Neural cell (in vitro differentiated cells): ENCODE data around the gene SLC2A10. TPM values are rescaled to one million over a fixed set of nuclear protein-coding genes. Genes with fewer than 3 reads are reported as not detected.
A peak's percentile ranks its signal among the peaks of the same experiment; 100 is the strongest.

Experiments
- H2AFZ ChIP-seq: fragments of 200-600, 300-800 bp; sonication (generic), shearing (Covaris generic); 2 replicates; pipeline ENCODE4 v1.6.0; 2014; ENCODE audit warnings: low read depth, mild to moderate bottlenecking, antibody characterized with exemption, low read length, moderate library complexity
- H3F3A ChIP-seq: fragments of 200-600 bp; shearing (Covaris generic); 2 replicates; pipeline ENCODE4 v1.6.1; 2016; ENCODE audit warnings: mild to moderate bottlenecking, moderate library complexity, mixed read lengths, antibody characterized with exemption, low read length; ENCODE audit not compliant: insufficient read depth, poor library complexity, severe bottlenecking
- H3K27ac ChIP-seq: fragments of 200-600, 300-800 bp; sonication (generic), shearing (Covaris generic); 2 replicates; pipeline ENCODE4 v1.5.1; 2014; ENCODE audit warnings: mild to moderate bottlenecking, low read length, moderate library complexity
- H3K27me3 ChIP-seq: fragments of 300-800, 200-600 bp; sonication (generic), shearing (Covaris generic); 2 replicates; pipeline ENCODE4 v1.6.0; 2014; ENCODE audit warnings: mild to moderate bottlenecking, low read depth, low read length, moderate library complexity; ENCODE audit not compliant: insufficient read depth
- H3K36me3 ChIP-seq: fragments of 300-800, 200-600 bp; sonication (generic), shearing (Covaris generic); 2 replicates; pipeline ENCODE4 v1.5.1; 2014; ENCODE audit warnings: mild to moderate bottlenecking, antibody characterized with exemption, low read length, moderate library complexity; ENCODE audit not compliant: insufficient read depth
- H3K4me2 ChIP-seq: fragments of 300-800, 200-600 bp; sonication (generic), shearing (Covaris generic); 2 replicates; pipeline ENCODE4 v1.6.0; 2014; ENCODE audit warnings: mild to moderate bottlenecking, low read length
- H3K4me3 ChIP-seq: fragments of 300-800, 200-600 bp; sonication (generic), shearing (Covaris generic); 2 replicates; pipeline ENCODE4 v1.5.1; 2014; ENCODE audit warnings: mild to moderate bottlenecking, low read length, moderate library complexity
- H3K79me2 ChIP-seq: fragments of 200-600 bp; shearing (Covaris generic); replicated peaks from 2 replicates; pipeline ENCODE4 v1.6.0; 2014; ENCODE audit warnings: mild to moderate bottlenecking, low read length, moderate library complexity; ENCODE audit not compliant: insufficient read depth
- H3K9ac ChIP-seq: fragments of 300-800, 200-600 bp; sonication (generic), shearing (Covaris generic); 2 replicates; pipeline ENCODE4 v1.6.1; 2016; ENCODE audit warnings: mild to moderate bottlenecking, low read length, mixed read lengths
- H3K9me2 ChIP-seq: fragments of 200-600 bp; shearing (Covaris generic); 2 replicates; pipeline ENCODE4 v1.6.1; 2016; ENCODE audit warnings: mild to moderate bottlenecking, low read length, mixed read lengths; ENCODE audit not compliant: insufficient read depth
- H3K9me3 ChIP-seq: fragments of 200-600, 300-800 bp; sonication (generic), shearing (Covaris generic); 2 replicates; pipeline ENCODE4 v1.6.1; 2016; ENCODE audit warnings: mild to moderate bottlenecking, mixed run types, low read length, moderate library complexity, mixed read lengths
- H4K20me1 ChIP-seq: fragments of 200-600 bp; shearing (Covaris generic); 2 replicates; pipeline ENCODE4 v1.6.1; 2016; ENCODE audit warnings: mild to moderate bottlenecking, mixed run types; ENCODE audit not compliant: insufficient read depth
- CTCF ChIP-seq: fragments of 450-650 bp; IDR thresholded peaks from 2 replicates; pipeline ENCODE4 v1.5.1; 2014; ENCODE audit warnings: antibody characterized with exemption, mild to moderate bottlenecking, moderate library complexity; ENCODE audit not compliant: poor library complexity, severe bottlenecking
- EP300 ChIP-seq: fragments of 450-650 bp; conservative IDR thresholded peaks from 2 replicates; pipeline ENCODE4 v1.6.1; 2014; ENCODE audit warnings: antibody characterized with exemption, mild to moderate bottlenecking, moderate library complexity; ENCODE audit not compliant: poor library complexity, severe bottlenecking
- EZH2 ChIP-seq: fragments of 200-600, 300-800 bp; shearing (Covaris generic), sonication (generic); IDR thresholded peaks from 2 replicates; pipeline ENCODE4 v1.6.1; 2014; ENCODE audit warnings: antibody characterized with exemption, low read length, borderline replicate concordance, mild to moderate bottlenecking; ENCODE audit not compliant: insufficient read depth, poor library complexity, severe bottlenecking
- MXI1 ChIP-seq: fragments of 450-650 bp; conservative IDR thresholded peaks from 2 replicates; pipeline ENCODE4 v1.6.1; 2014; ENCODE audit warnings: antibody characterized with exemption, mild to moderate bottlenecking; ENCODE audit not compliant: poor library complexity, severe bottlenecking
- POLR2AphosphoS5 ChIP-seq: IDR thresholded peaks from 2 replicates; pipeline ENCODE4 v1.6.1; 2012
- RAD21 ChIP-seq: fragments of 450-650 bp; conservative IDR thresholded peaks from 2 replicates; pipeline ENCODE4 v1.6.1; 2014; ENCODE audit warnings: antibody characterized with exemption, mild to moderate bottlenecking, moderate library complexity
- REST ChIP-seq: IDR thresholded peaks from 2 replicates; pipeline ENCODE4 v1.6.1; 2012; ENCODE audit warnings: borderline replicate concordance
- SMC3 ChIP-seq: fragments of 450-650 bp; conservative IDR thresholded peaks from 2 replicates; pipeline ENCODE4 v1.6.1; 2014; ENCODE audit warnings: antibody characterized with exemption, mild to moderate bottlenecking, moderate library complexity; ENCODE audit not compliant: poor library complexity
- TAF1 ChIP-seq: IDR thresholded peaks from 2 replicates; pipeline ENCODE4 v1.6.1; 2012; ENCODE audit warnings: low read depth
- polyA minus RNA-seq: library from RNA; depleted of rRNA, polyadenylated mRNA; stranded (reverse); fragments of >200 nt; gene quantifications from 2 replicates; pipeline ENCODE4 v1.2.3, GENCODE V29; 2014
- polyA plus RNA-seq: library from polyadenylated mRNA; depleted of rRNA; stranded (reverse); fragments of >200 nt; gene quantifications from 2 replicates; pipeline ENCODE4 v1.2.3, GENCODE V29; 2014

The SLC2A10 gene
- polyA plus RNA-seq (0.22 TPM in 1 of 2 replicates, not detected in the other), polyA minus RNA-seq (0.12 TPM in 1 of 2 replicates, not detected in the other)

GRCh38 chr20:46709459-46710152 lies at the start of gene SLC2A10:
SLC2A10 (plus strand) TSS chr20:46709649; CDS start chr20:46709737, 88 bp downstream.
- Histone ChIP-seq H4K20me1 (no peaks in the 10 kb centered on the region), H2AFZ (no peak within 1 kb of the TSS), H3K4me3 (peak within 1 kb of the TSS; percentile 52), H3K9me2 (no peaks in the 10 kb centered on the region), H3K9ac (no peak within 1 kb of the TSS), H3K27me3 (peaks cover 19% of the 10 kb centered on the region), H3K36me3 (no peaks in the 10 kb centered on the region), H3F3A (no peaks in the 10 kb centered on the region), H3K79me2 (no peaks in the 10 kb centered on the region), H3K4me2 (no peak within 1 kb of the TSS), H3K9me3 (no peaks in the 10 kb centered on the region), H3K27ac (no peak within 1 kb of the TSS)
- TF ChIP-seq RAD21 (no peak), EZH2 (no peak), REST (no peak), POLR2AphosphoS5 (no peak), TAF1 (no peak), SMC3 (no peak), EP300 (no peak), CTCF (no peak), MXI1 (no peak)

GRCh38 chr20:46660487-46660886 lies 49.0 kb upstream of the SLC2A10 start:
- Histone ChIP-seq H3K9me3 (peaks cover 6% of the 10 kb centered on the region), H3K27me3 (no peaks in the 10 kb centered on the region), H3K4me2 (no peak overlapping the region), H3K9ac (no peak overlapping the region), H4K20me1 (no peaks in the 10 kb centered on the region), H2AFZ (no peak overlapping the region), H3K4me3 (no peak overlapping the region), H3K9me2 (no peaks in the 10 kb centered on the region), H3F3A (no peaks in the 10 kb centered on the region), H3K79me2 (no peaks in the 10 kb centered on the region), H3K27ac (no peak overlapping the region), H3K36me3 (peaks cover 7% of the 10 kb centered on the region)
- TF ChIP-seq TAF1 (no peak), CTCF (no peak), POLR2AphosphoS5 (no peak), RAD21 (no peak), EZH2 (no peak)
